Measurements from ENCODE around the gene ATP1B2. TPM values are rescaled to one million over a fixed set of nuclear protein-coding genes. Genes with fewer than 3 reads are reported as not detected.

Gene ATP1B2
- total and polyA plus RNA-seq, 2 of the 8 experiments (the other 6 are each of a cell fraction or from before 2014, with no cell fraction given) = 9.1 to 21.0 TPM

DNA sequence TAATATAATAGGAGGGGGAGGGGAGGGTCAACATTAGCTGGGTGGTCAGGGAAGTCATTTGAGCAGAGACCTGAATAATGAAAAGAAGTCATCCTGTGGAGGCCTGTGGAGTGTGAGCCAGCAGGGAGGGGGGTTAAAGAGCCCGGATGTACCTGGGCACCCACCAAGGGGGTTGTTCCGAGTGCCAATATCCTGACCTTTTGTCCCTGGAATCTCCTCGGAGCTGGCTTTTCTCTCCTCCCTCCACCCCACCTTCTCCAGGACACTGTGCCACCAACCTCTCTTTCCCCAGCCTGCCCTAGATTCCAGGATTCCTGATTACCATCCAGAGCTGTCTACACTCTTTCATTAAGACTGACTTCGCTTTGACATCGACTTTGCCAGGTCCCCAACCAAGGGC is 14.6 kb upstream of the ATP1B2 start (continued):
- no peak for TF ChIP-seq EGR1 (IDR thresholded peaks at IDR 0.05; ENCODE audit: borderline replicate concordance, low read depth, low read length)
- TF ChIP-seq CTBP2 (IDR thresholded peaks at IDR 0.05; ENCODE audit: borderline replicate concordance, insufficient read depth, insufficient read length, low read length) = no peak
- no peak for TF ChIP-seq RBBP5 (IDR thresholded peaks at IDR 0.05; ENCODE audit: borderline replicate concordance, low read depth, low read length)

Measured in H1 (cell line).